Measurements from ENCODE around the gene DNAH11. TPM values are rescaled to one million over a fixed set of nuclear protein-coding genes. Genes with fewer than 3 reads are reported as not detected.

The DNAH11 gene
- total and polyA plus RNA-seq, 2 of the 13 experiments (the other 11 are each of a cell fraction or from before 2014, with no cell fraction given), result not detected

DNA sequence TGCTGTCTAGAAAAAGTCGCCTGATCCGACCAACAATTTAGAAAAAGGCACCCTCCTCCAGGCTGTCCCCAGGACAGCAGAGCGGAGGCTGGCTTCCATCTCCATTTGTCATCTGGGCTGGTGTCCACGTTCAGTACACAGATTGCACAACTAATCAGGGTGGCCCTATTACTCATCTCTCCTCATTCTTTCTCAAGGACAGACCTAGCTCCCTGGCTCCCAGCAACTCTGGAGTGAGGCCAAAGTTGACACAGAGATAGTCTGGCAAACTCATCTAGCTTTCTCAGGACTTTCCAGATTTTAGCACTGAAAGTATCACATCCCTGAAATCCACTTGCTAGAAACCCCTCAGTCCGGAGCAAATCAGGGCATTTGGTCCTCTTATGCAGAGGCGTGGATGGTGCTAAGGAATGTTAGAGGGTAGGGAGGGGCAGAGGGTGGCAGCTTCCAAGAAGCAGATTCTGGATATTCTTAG is 75.1 kb downstream of the DNAH11 start (continued):
- TF ChIP-seq, protein P1, sequence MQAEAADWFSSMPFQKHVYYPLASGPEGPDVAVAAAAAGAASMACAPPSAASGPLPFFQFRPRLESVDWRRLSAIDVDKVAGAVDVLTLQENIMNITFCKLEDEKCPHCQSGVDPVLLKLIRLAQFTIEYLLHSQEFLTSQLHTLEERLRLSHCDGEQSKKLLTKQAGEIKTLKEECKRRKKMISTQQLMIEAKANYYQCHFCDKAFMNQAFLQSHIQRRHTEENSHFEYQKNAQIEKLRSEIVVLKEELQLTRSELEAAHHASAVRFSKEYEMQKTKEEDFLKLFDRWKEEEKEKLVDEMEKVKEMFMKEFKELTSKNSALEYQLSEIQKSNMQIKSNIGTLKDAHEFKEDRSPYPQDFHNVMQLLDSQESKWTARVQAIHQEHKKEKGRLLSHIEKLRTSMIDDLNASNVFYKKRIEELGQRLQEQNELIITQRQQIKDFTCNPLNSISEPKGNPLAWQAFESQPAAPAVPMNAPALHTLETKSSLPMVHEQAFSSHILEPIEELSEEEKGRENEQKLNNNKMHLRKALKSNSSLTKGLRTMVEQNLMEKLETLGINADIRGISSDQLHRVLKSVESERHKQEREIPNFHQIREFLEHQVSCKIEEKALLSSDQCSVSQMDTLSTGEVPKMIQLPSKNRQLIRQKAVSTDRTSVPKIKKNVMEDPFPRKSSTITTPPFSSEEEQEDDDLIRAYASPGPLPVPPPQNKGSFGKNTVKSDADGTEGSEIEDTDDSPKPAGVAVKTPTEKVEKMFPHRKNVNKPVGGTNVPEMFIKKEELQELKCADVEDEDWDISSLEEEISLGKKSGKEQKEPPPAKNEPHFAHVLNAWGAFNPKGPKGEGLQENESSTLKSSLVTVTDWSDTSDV (CRISPR knock-in tag; IDR thresholded peaks at IDR 0.05), result no peak
- no peak for TF ChIP-seq DR1 (CRISPR knock-in tag; IDR thresholded peaks at IDR 0.05)
- TF ChIP-seq, protein P2, sequence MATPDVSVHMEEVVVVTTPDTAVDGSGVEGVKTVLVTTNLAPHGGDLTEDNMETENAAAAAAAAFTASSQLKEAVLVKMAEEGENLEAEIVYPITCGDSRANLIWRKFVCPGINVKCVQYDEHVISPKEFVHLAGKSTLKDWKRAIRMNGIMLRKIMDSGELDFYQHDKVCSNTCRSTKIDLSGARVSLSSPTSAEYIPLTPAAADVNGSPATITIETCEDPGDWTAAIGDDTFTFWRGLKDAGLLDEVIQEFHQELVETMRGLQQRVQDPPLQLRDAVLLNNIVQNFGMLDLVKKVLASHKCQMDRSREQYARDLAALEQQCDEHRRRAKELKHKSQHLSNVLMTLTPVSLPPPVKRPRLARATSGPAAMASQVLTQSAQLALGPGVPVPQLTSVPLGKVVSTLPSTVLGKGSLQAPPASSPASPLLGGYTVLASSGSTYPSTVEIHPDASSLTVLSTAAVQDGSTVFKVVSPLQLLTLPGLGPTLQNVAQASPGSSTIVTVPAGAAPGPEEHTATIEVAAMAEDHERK (CRISPR knock-in tag; IDR thresholded peaks at IDR 0.05; ENCODE audit: low read depth), result no peak
- TF ChIP-seq ONECUT2 (CRISPR knock-in tag; IDR thresholded peaks at IDR 0.05), result no peak
- TF ChIP-seq ZBTB7B (CRISPR knock-in tag; IDR thresholded peaks at IDR 0.05), result no peak
- no peak for TF ChIP-seq EED (CRISPR knock-in tag; IDR thresholded peaks at IDR 0.05)
- TF ChIP-seq CBX2 (IDR thresholded peaks at IDR 0.05; ENCODE audit: low read depth, low read length), result no peak
- no peak for TF ChIP-seq CBX2 (CRISPR knock-in tag; IDR thresholded peaks at IDR 0.05; ENCODE audit: low read depth)
- TF ChIP-seq ISX (CRISPR knock-in tag; conservative IDR thresholded peaks at IDR 0.05), result no peak
- no peak for TF ChIP-seq ZNF761 (CRISPR knock-in tag; conservative IDR thresholded peaks at IDR 0.05)
- TF ChIP-seq, protein P3, sequence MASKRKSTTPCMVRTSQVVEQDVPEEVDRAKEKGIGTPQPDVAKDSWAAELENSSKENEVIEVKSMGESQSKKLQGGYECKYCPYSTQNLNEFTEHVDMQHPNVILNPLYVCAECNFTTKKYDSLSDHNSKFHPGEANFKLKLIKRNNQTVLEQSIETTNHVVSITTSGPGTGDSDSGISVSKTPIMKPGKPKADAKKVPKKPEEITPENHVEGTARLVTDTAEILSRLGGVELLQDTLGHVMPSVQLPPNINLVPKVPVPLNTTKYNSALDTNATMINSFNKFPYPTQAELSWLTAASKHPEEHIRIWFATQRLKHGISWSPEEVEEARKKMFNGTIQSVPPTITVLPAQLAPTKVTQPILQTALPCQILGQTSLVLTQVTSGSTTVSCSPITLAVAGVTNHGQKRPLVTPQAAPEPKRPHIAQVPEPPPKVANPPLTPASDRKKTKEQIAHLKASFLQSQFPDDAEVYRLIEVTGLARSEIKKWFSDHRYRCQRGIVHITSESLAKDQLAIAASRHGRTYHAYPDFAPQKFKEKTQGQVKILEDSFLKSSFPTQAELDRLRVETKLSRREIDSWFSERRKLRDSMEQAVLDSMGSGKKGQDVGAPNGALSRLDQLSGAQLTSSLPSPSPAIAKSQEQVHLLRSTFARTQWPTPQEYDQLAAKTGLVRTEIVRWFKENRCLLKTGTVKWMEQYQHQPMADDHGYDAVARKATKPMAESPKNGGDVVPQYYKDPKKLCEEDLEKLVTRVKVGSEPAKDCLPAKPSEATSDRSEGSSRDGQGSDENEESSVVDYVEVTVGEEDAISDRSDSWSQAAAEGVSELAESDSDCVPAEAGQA (IDR thresholded peaks at IDR 0.05; ENCODE audit: low read depth), result no peak
- TF ChIP-seq, protein P3 (CRISPR knock-in tag; IDR thresholded peaks at IDR 0.05; ENCODE audit: borderline replicate concordance), result no peak
- TF ChIP-seq KLF9 (CRISPR knock-in tag; IDR thresholded peaks at IDR 0.05; ENCODE audit: low read depth), result no peak
- no peak for TF ChIP-seq SETDB1 (CRISPR knock-in tag; IDR thresholded peaks at IDR 0.05; ENCODE audit: borderline replicate concordance)
- no peak for TF ChIP-seq GATAD1 (CRISPR knock-in tag; IDR thresholded peaks at IDR 0.05)
- no peak for TF ChIP-seq TEAD2 (CRISPR knock-in tag; IDR thresholded peaks at IDR 0.05)
- no peak for TF ChIP-seq ZNF543 (CRISPR knock-in tag; IDR thresholded peaks at IDR 0.05)
- no peak for TF ChIP-seq MXD4 (CRISPR knock-in tag; IDR thresholded peaks at IDR 0.05)
- no peak for TF ChIP-seq ZNF496 (CRISPR knock-in tag; IDR thresholded peaks at IDR 0.05; ENCODE audit: insufficient replicate concordance)
- no peak for TF ChIP-seq ZNF782 (CRISPR knock-in tag; IDR thresholded peaks at IDR 0.05; ENCODE audit: borderline replicate concordance)
- TF ChIP-seq, protein P4, sequence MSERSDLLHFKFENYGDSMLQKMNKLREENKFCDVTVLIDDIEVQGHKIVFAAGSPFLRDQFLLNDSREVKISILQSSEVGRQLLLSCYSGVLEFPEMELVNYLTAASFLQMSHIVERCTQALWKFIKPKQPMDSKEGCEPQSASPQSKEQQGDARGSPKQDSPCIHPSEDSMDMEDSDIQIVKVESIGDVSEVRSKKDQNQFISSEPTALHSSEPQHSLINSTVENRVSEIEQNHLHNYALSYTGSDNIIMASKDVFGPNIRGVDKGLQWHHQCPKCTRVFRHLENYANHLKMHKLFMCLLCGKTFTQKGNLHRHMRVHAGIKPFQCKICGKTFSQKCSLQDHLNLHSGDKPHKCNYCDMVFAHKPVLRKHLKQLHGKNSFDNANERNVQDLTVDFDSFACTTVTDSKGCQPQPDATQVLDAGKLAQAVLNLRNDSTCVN (CRISPR knock-in tag; IDR thresholded peaks at IDR 0.05; ENCODE audit: borderline replicate concordance), result peak; percentile 97

All from HepG2 (cell line).